Naive thymus-derived CD4-positive, alpha-beta T cell (primary cell): Measurements from ENCODE around the gene MEOX1. TPM values are rescaled to one million over a fixed set of nuclear protein-coding genes. Genes with fewer than 3 reads are reported as not detected.

Experiments used
- ATAC-seq: fragments of 150-1000 bp; cut with Tn5 transposase; 2 replicates; pipeline ENCODE4 v1.10.0; 2021; ENCODE audit warnings: mild to moderate bottlenecking, moderate library complexity
- CTCF ChIA-PET: fragments of 350-600 bp; sonication (Branson Sonifier 250); formaldehyde crosslinking; loops from one replicate; lab custom pipeline; 2021; ENCODE audit warnings: antibody characterized with exemption; lab: Charles Lee
- POLR2A ChIA-PET: fragments of 350-600 bp; sonication (Branson Sonifier 250); formaldehyde crosslinking; loops from one replicate; lab custom pipeline; 2021; ENCODE audit warnings: antibody characterized with exemption, inconsistent platforms; lab: Charles Lee
- DNase-seq, 9 donors: peaks; one replicate each; pipeline versions ENCODE4 v3.0.0 to v3.0.0-alpha.2; 2020 to 2022; ENCODE audit warnings: mixed read lengths in 1 of 9
- H3K27ac ChIP-seq: one replicate; pipeline ENCODE4 v1.7.0; 2013; ENCODE audit warnings: mild to moderate bottlenecking, low read depth, low read length, moderate library complexity
- H3K27me3 ChIP-seq, 2 donors: one replicate each; pipeline ENCODE4 v1.7.0; 2013; ENCODE audit warnings: low read length in 2 of 2, mild to moderate bottlenecking in 2 of 2, moderate library complexity in 2 of 2; ENCODE audit not compliant: control insufficient read depth in 2 of 2, insufficient read depth in 2 of 2
- H3K36me3 ChIP-seq, 3 experiments: 1 replicate in 2 of 3; 2 replicates in 1 of 3; pipeline ENCODE4 v1.7.0; 2013; ENCODE audit warnings: low read length in 3 of 3, mild to moderate bottlenecking in 3 of 3, moderate library complexity in 1 of 3; ENCODE audit not compliant: insufficient read depth in 3 of 3, control insufficient read depth in 2 of 3
- H3K4me1 ChIP-seq, 2 donors: one replicate each; pipeline ENCODE4 v1.7.0; 2013; ENCODE audit warnings: low read length in 2 of 2, mild to moderate bottlenecking in 2 of 2, moderate library complexity in 1 of 2; ENCODE audit not compliant: control insufficient read depth in 2 of 2, insufficient read depth in 2 of 2
- H3K4me3 ChIP-seq: 2 replicates; pipeline ENCODE4 v1.7.0; 2013; ENCODE audit warnings: mild to moderate bottlenecking, low read length
- H3K9me3 ChIP-seq, 3 experiments: 1 replicate in 2 of 3; 2 replicates in 1 of 3; pipeline ENCODE4 v1.7.0; 2013; ENCODE audit warnings: low read length in 3 of 3; ENCODE audit not compliant: control insufficient read depth in 2 of 3
- H3K27ac Mint-ChIP-seq, 9 donors: one replicate each; pipeline ENCODE4 v1.8.0; 2020 to 2022; ENCODE audit warnings: mixed read lengths in 9 of 9, mild to moderate bottlenecking in 8 of 9, moderate library complexity in 5 of 9, inconsistent platforms in 2 of 9
- H3K27me3 Mint-ChIP-seq, 5 donors: one replicate each; pipeline ENCODE4 v1.8.0; 2021 to 2022; ENCODE audit warnings: mixed read lengths in 5 of 5, mild to moderate bottlenecking in 1 of 5
- H3K36me3 Mint-ChIP-seq, 5 donors: one replicate each; pipeline ENCODE4 v1.8.0; 2020 to 2022; ENCODE audit warnings: mixed read lengths in 5 of 5, mild to moderate bottlenecking in 3 of 5, inconsistent platforms in 1 of 5
- H3K4me1 Mint-ChIP-seq, 7 donors: one replicate each; pipeline ENCODE4 v1.8.0; 2020 to 2022; ENCODE audit warnings: mixed read lengths in 7 of 7, mild to moderate bottlenecking in 3 of 7, inconsistent platforms in 1 of 7
- H3K4me3 Mint-ChIP-seq, 10 donors: one replicate each; pipeline ENCODE4 v1.8.0; 2020 to 2022; ENCODE audit warnings: mild to moderate bottlenecking in 10 of 10, mixed read lengths in 10 of 10, moderate library complexity in 6 of 10, inconsistent platforms in 2 of 10
- H3K9me3 Mint-ChIP-seq, 11 donors: one replicate each; pipeline ENCODE4 v1.8.0; 2020 to 2022; ENCODE audit warnings: mixed read lengths in 11 of 11, mild to moderate bottlenecking in 4 of 11, inconsistent platforms in 1 of 11, moderate library complexity in 1 of 11
- intact Hi-C, 2 donors: fragments of 100-400 bp; cut with micrococcal nuclease; formaldehyde crosslinking; loops; one replicate each; pipeline ENCODE4 v1.15.1; 2023
- polyA plus RNA-seq, 2 donors: library from polyadenylated mRNA; unstranded; fragments of 300-500 nt; fragmentation: Illumina TruSeq; gene quantifications; one replicate each; pipeline ENCODE4 v1.2.3, GENCODE V29; 2021
- total RNA-seq, 6 experiments: library from RNA in 5 of 6; stranded (reverse) in 5 of 6; gene quantifications; 1 replicate in 5 of 6; 2 replicates in 1 of 6; pipeline ENCODE4 v1.2.3 and lab custom pipeline; 2021 to 2026

The MEOX1 gene
- total and polyA plus RNA-seq, 7 experiments from 2014 or later = 0.37 to 2.5 (median 0.54) TPM

GRCh38 chr17:43663383-43663782 lies 1.7 kb upstream of the MEOX1 start:
- no peak for ATAC-seq
- intact Hi-C loops = no loop called here
- CTCF ChIA-PET = interaction anchor here (0.9 to 1.4 kb wide), 2 partner anchors 9 to 87 kb away, joined by 3 to 6 read pairs; no protein-coding TSS in a partner anchor

GRCh38 chr17:43662413-43663141 lies 855 bp upstream of the MEOX1 start:
- no peaks in the 10 kb centered on the region for H3K36me3 ChIP-seq
- Mint-ChIP-seq H3K36me3 (no peaks in the 10 kb centered on the region), H3K4me1 (peaks cover 9 to 31% (median 26%) of the 10 kb centered on the region in 7 donors), H3K4me3 (peak overlapping the region in 9 of 10 donors; percentile 21 to 68 (median 50)), H3K27me3 (no peaks in the 10 kb centered on the region), H3K9me3 (peaks cover 0 to 1% (median 0%) of the 10 kb centered on the region in 11 donors), H3K27ac (peak overlapping the region in 6 of 9 donors; percentile 17 to 87 (median 65))
- no peak overlapping the region for H3K27ac ChIP-seq
- DNase-seq = peak in 4 of 9 donors; percentile 4 to 25 (median 12)
- ChIA-PET POLR2A (interaction anchor here (0.7 kb wide), 1 partner anchor 1136 kb away, joined by 3 read pairs; no protein-coding TSS in a partner anchor), CTCF (no interaction called here)
- peaks cover 12 to 28% of the 10 kb centered on the region in 2 donors for H3K4me1 ChIP-seq
- intact Hi-C loops = no loop called here
- H3K4me3 ChIP-seq = no peak overlapping the region
- ATAC-seq = peak; percentile 53
- H3K27me3 ChIP-seq = no peaks in the 10 kb centered on the region
- no peaks in the 10 kb centered on the region for H3K9me3 ChIP-seq

More at GRCh38 chr17:43663383-43663782, 1.7 kb upstream of the MEOX1 start:
- Mint-ChIP-seq H3K27ac (no peak overlapping the region), H3K27me3 (no peaks in the 10 kb centered on the region), H3K9me3 (peaks cover 0 to 1% (median 0%) of the 10 kb centered on the region in 11 donors), H3K36me3 (no peaks in the 10 kb centered on the region), H3K4me1 (peaks cover 9 to 34% (median 25%) of the 10 kb centered on the region in 7 donors), H3K4me3 (no peak overlapping the region)
- no peak overlapping the region for H3K4me3 ChIP-seq
- H3K27me3 ChIP-seq = no peaks in the 10 kb centered on the region
- no peaks in the 10 kb centered on the region for H3K36me3 ChIP-seq
- no peak overlapping the region for H3K27ac ChIP-seq
- POLR2A ChIA-PET = interaction anchor here (0.6 kb wide), 1 partner anchor 11 kb away, joined by 3 read pairs; no protein-coding TSS in a partner anchor
- peaks cover 12 to 28% of the 10 kb centered on the region in 2 donors for H3K4me1 ChIP-seq
- no peaks in the 10 kb centered on the region for H3K9me3 ChIP-seq
- DNase-seq = no peak

DNA sequence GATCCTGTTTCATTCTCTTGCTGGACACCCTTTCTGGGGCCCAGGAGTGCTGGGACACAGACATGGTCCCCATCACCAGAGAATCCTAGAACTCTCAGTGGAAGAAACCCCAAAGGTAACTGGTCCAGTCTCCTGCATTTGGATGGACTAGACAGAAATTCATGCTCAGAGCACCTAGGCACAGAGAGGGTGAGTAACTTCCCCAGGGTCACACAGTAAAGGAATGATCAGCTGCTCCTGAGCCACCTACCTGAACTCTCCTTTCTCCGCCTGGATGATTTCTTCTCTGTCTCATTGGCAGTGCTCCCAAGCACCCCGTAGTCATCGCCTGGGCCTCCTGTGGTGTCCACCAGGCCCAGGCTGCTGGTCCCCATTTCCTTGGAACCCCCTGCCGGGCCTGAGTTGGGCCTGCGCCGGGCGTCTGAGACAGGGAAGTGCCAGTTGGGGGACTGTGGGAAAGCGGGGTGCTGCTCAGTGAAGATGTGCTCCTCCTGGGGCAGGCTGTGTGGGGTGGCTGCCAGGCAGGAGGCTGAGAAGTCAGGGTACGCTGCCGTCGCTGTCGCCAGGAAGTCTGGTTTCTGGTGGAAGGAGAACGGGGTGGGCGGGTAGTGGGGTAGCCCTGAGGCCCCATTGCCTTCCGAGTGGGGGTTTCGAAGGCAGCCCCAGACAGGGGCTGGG lies 767 bp downstream of the MEOX1 start:
- Mint-ChIP-seq H3K9me3 (peaks cover 0 to 1% (median 0%) of the 10 kb centered on the region in 11 donors), H3K27me3 (peaks cover 0 to 2% (median 0%) of the 10 kb centered on the region in 5 donors), H3K4me3 (peak overlapping the region in 9 of 10 donors; percentile 2 to 68 (median 49)), H3K4me1 (peaks cover 14 to 45% (median 33%) of the 10 kb centered on the region in 7 donors), H3K36me3 (no peaks in the 10 kb centered on the region), H3K27ac (peak overlapping the region in 7 of 9 donors; percentile 28 to 87 (median 51))
- H3K4me1 ChIP-seq = peaks cover 22 to 31% of the 10 kb centered on the region in 2 donors
- CTCF ChIA-PET = interaction anchor here (0.6 to 1.5 kb wide), 2 partner anchors 12 to 84 kb away, joined by 3 to 5 read pairs; no protein-coding TSS in a partner anchor
- intact Hi-C loops = no loop called here
- H3K9me3 ChIP-seq = no peaks in the 10 kb centered on the region
- POLR2A ChIA-PET = interaction anchor here (0.7 kb wide), 1 partner anchor 81 kb away, joined by 3 read pairs; no protein-coding TSS in a partner anchor
- DNase-seq (no peak), ATAC-seq (no peak)
- H3K4me3 ChIP-seq = peak overlapping the region; percentile 47
- no peaks in the 10 kb centered on the region for H3K27me3 ChIP-seq
- peak overlapping the region; percentile 28 for H3K27ac ChIP-seq
- no peaks in the 10 kb centered on the region for H3K36me3 ChIP-seq

- Mint-ChIP-seq H3K27me3 (peaks cover 0 to 2% (median 0%) of the 10 kb centered on the region in 5 donors), H3K4me1 (peaks cover 18 to 50% (median 38%) of the 10 kb centered on the region in 7 donors), H3K9me3 (peaks cover 0 to 1% (median 0%) of the 10 kb centered on the region in 11 donors), H3K36me3 (no peaks in the 10 kb centered on the region), H3K27ac (peak overlapping the region in 3 of 9 donors; percentile 36 to 75 (median 52)), H3K4me3 (peak overlapping the region in 3 of 10 donors; percentile 13 to 56 (median 25))
- Histone ChIP-seq H3K4me1 (peaks cover 22 to 31% of the 10 kb centered on the region in 2 donors), H3K27me3 (no peaks in the 10 kb centered on the region), H3K9me3 (no peaks in the 10 kb centered on the region), H3K4me3 (no peak overlapping the region), H3K27ac (no peak overlapping the region), H3K36me3 (no peaks in the 10 kb centered on the region)
- ChIA-PET POLR2A (no interaction called here), CTCF (interaction anchor here (0.6 to 1.5 kb wide), 2 partner anchors 13 to 83 kb away, joined by 3 to 5 read pairs; no protein-coding TSS in a partner anchor)
- intact Hi-C loops = no loop called here
- DNase-seq (no peak), ATAC-seq (no peak)
Measured at GRCh38 chr17:43659823-43660617, 1.7 kb downstream of the MEOX1 start.

DNA sequence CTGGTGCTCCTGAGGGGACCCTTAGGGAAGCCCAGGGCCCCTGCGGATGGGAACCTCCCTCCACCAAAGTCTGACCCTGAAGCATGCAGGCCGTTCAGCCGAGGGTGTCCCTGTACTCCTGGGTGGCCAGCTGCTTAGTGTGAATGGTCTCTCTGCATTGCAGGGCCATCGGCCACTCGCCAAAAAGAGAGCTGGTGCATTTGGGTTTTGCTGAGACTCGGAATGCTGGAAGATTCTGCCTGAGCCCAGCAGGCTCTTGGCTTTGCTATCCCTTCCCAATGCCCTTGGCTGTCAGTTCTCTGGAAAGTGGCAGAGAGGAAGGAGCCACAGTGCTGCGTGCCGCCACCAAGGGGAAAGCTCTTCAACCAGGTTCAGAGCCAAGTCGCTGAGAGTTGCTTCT lies 2.8 kb downstream of the MEOX1 start:
- ChIA-PET POLR2A (no interaction called here), CTCF (interaction anchor here (0.7 kb wide), 1 partner anchor 15 kb away, joined by 3 read pairs; no protein-coding TSS in a partner anchor)
- Mint-ChIP-seq H3K27me3 (peaks cover 0 to 2% (median 0%) of the 10 kb centered on the region in 5 donors), H3K4me1 (peaks cover 18 to 46% (median 36%) of the 10 kb centered on the region in 7 donors), H3K27ac (peak overlapping the region in 2 of 9 donors; percentile 52 to 75), H3K4me3 (no peak overlapping the region), H3K36me3 (no peaks in the 10 kb centered on the region), H3K9me3 (no peaks in the 10 kb centered on the region)
- Histone ChIP-seq H3K27ac (no peak overlapping the region), H3K36me3 (no peaks in the 10 kb centered on the region), H3K4me1 (peaks cover 22 to 31% of the 10 kb centered on the region in 2 donors), H3K4me3 (no peak overlapping the region), H3K9me3 (no peaks in the 10 kb centered on the region), H3K27me3 (no peaks in the 10 kb centered on the region)
- ATAC-seq (no peak), DNase-seq (no peak)
- intact Hi-C loops = no loop called here
